K562 (cell line): ENCODE results near the gene EMC1. TPM values are rescaled to one million over a fixed set of nuclear protein-coding genes. Genes with fewer than 3 reads are reported as not detected.

ENCODE experiments used
- ATAC-seq: fragments of 200-7000 bp; cut with Tn5 transposase; 3 replicates; pipeline ENCODE4 v1.9.1; 2020; ENCODE audit warnings: moderate library complexity
- BruUV-seq: library from RNA; stranded (reverse); fragments of 400-500 nt; replicated peaks from 2 replicates; lab custom pipeline; 2021; lab: Mats Ljungman, UMichigan
- CTCF ChIA-PET: fragments of 300-600 bp; formaldehyde crosslinking; extraction: SDS; loops from one replicate; lab custom pipeline; 2021; ENCODE audit warnings: low intra/inter-chr PET ratio; lab: Yijun Ruan, JAX
- POLR2A ChIA-PET: fragments of 300-600, 350-650 bp; sonication (Branson Sonifier 250); formaldehyde crosslinking; extraction: SDS; loops from one replicate; lab custom pipeline; 2021; ENCODE audit warnings: antibody characterized with exemption, inconsistent platforms; lab: Yijun Ruan, JAX
- DNase-seq, 4 experiments: peaks; one replicate each; pipeline versions ENCODE4 v3.0.0 to v3.0.0-alpha.2; 2011 to 2018; ENCODE audit warnings: low spot score in 3 of 4, mixed read lengths in 3 of 4; ENCODE audit errors: extremely low read depth in 1 of 4
- FAIRE-seq: peaks from 2 replicates; lab custom pipeline; 2011; peaks lifted over from hg19 to GRCh38; lab: Jason Lieb, UNC
- H2AFZ ChIP-seq: 2 replicates; pipeline ENCODE4 v1.6.0; 2011; ENCODE audit warnings: low read depth, low read length, control low read depth, inconsistent platforms
- H3K27ac ChIP-seq: fragments of 200-600 bp; 3 replicates; pipeline ENCODE4 v1.8.0; 2011; ENCODE audit warnings: low read depth, mild to moderate bottlenecking, control low read depth, inconsistent platforms, low read length, moderate library complexity, mixed read lengths; ENCODE audit errors: extremely low read depth
- H3K27me3 ChIP-seq, 2 experiments: fragments of 300-600 bp in 1 of 2; 2 replicates in 1 of 2; 3 replicates in 1 of 2; pipeline versions ENCODE4 v1.6.0 to v1.8.0; 2011; ENCODE audit warnings: inconsistent platforms in 2 of 2, low read length in 2 of 2, mild to moderate bottlenecking in 1 of 2, mixed read lengths in 1 of 2, moderate library complexity in 1 of 2; ENCODE audit not compliant: control insufficient read depth in 2 of 2, insufficient read depth in 2 of 2
- H3K36me3 ChIP-seq: fragments of 300-600 bp; 3 replicates; pipeline ENCODE4 v1.8.0; 2011; ENCODE audit warnings: mild to moderate bottlenecking, low read length, inconsistent platforms; ENCODE audit not compliant: control insufficient read depth, insufficient read depth
- H3K4me1 ChIP-seq, 2 experiments: fragments of 200-600 bp in 1 of 2; replicated peaks in 1 of 2; 2 replicates in 1 of 2; 3 replicates in 1 of 2; pipeline versions ENCODE4 v1.5.1 to v1.8.0; 2011; ENCODE audit warnings: inconsistent platforms in 2 of 2, low read length in 2 of 2, mild to moderate bottlenecking in 1 of 2, mixed read lengths in 1 of 2, moderate library complexity in 1 of 2; ENCODE audit not compliant: control insufficient read depth in 2 of 2, insufficient read depth in 2 of 2
- H3K4me2 ChIP-seq: 2 replicates; pipeline ENCODE4 v1.6.1; 2011; ENCODE audit warnings: low read length, control low read depth, inconsistent platforms, mixed read lengths; ENCODE audit not compliant: insufficient read depth
- H3K4me3 ChIP-seq: fragments of 200-600 bp; sonication (generic), shearing (Covaris generic); 2 replicates; pipeline ENCODE4 v1.5.1; 2016; ENCODE audit warnings: control low read depth, inconsistent platforms
- H3K79me2 ChIP-seq: fragments of 200-600 bp; 3 replicates; pipeline ENCODE4 v1.8.0; 2011; ENCODE audit warnings: low read length, inconsistent platforms; ENCODE audit not compliant: control insufficient read depth, insufficient read depth
- H3K9ac ChIP-seq, 2 experiments: 2 replicates each; pipeline versions ENCODE4 v1.6.0 to v1.6.1; 2011; ENCODE audit warnings: low read depth in 2 of 2, low read length in 2 of 2, control low read depth in 1 of 2, inconsistent platforms in 1 of 2, mild to moderate bottlenecking in 1 of 2, mixed read lengths in 1 of 2; ENCODE audit not compliant: insufficient read depth in 1 of 2
- H3K9me1 ChIP-seq: one replicate; pipeline ENCODE4 v1.6.0; 2011; ENCODE audit warnings: inconsistent platforms, mild to moderate bottlenecking, low read length, moderate library complexity; ENCODE audit not compliant: control insufficient read depth, insufficient read depth
- H3K9me3 ChIP-seq: replicated peaks from 2 replicates; pipeline ENCODE4 v1.5.1; 2011; ENCODE audit warnings: low read depth, low read length, inconsistent platforms; ENCODE audit not compliant: control insufficient read depth, insufficient read depth
- H4K20me1 ChIP-seq: replicated peaks from 2 replicates; pipeline ENCODE4 v1.6.1; 2011; ENCODE audit warnings: low read length, inconsistent platforms, mixed read lengths; ENCODE audit not compliant: control insufficient read depth, insufficient read depth
- MEIS2 ChIP-seq: fragments of 450-650 bp; IDR thresholded peaks from 2 replicates; pipeline ENCODE4 v1.6.1; 2014; ENCODE audit warnings: mild to moderate bottlenecking; ENCODE audit not compliant: partially characterized antibody
- PKNOX1 ChIP-seq: fragments of 450-650 bp; IDR thresholded peaks from 2 replicates; pipeline ENCODE4 v1.6.1; 2016
- TFE3 ChIP-seq: fragments of 450-650 bp; formaldehyde crosslinking; IDR thresholded peaks from 2 replicates; pipeline ENCODE4 v1.4.0; 2020; ENCODE audit warnings: mild to moderate bottlenecking, mixed read lengths
- in situ Hi-C: fragments of 300-500 bp; cut with MboI; formaldehyde crosslinking; loops from 4 replicates; pipeline ENCODE4 v1.15.0; 2018; ENCODE audit warnings: inconsistent platforms, mixed read lengths
- intact Hi-C: fragments of 100-400 bp; cut with micrococcal nuclease; formaldehyde crosslinking; loops from 2 replicates; pipeline ENCODE4 v1.14.2; 2022
- polyA plus RNA-seq, 8 experiments: library from polyadenylated mRNA; depleted of rRNA in 4 of 8; stranded (reverse) in 5 of 8; unstranded in 3 of 8; fragments of >200 nt; fragmentation: Nextera tagmentation in 2 of 8; fragmentation: Illumina TruSeq in 1 of 8; extraction: Ambion mirVana in 2 of 8; extraction: Trizol in 1 of 8; gene quantifications; 2 replicates each; pipeline versions ENCODE4 v1.2.1 to v1.2.3, GENCODE V29; 2011 to 2014; ENCODE audit warnings: inconsistent platforms in 1 of 8, missing spikeins in 1 of 8
- total RNA-seq, 7 experiments: library from RNA; depleted of rRNA in 6 of 7; stranded (reverse); fragments of >200 nt in 6 of 7; fragmentation: Illumina TruSeq in 2 of 7; extraction: Trizol in 2 of 7; gene quantifications; 2 replicates each; pipeline versions ENCODE4 v1.2.1 to v1.2.3, GENCODE V29; 2011 to 2021; ENCODE audit warnings: low replicate concordance in 1 of 7

The EMC1 gene
- total and polyA plus RNA-seq, 9 of the 15 experiments (the other 6 are each of a cell fraction or from before 2014, with no cell fraction given): 17.8 to 88.2 (median 37.4) TPM

- no peak overlapping the region for H2AFZ ChIP-seq
- ChIA-PET POLR2A (interaction anchor here (0.8 to 6.4 kb wide), 5 partner anchors 10 to 56 kb away, joined by 3 to 45 read pairs (median 4); no protein-coding TSS in a partner anchor), CTCF (no interaction called here)
- peaks cover 14 to 21% of the 10 kb centered on the region in 2 experiments for H3K4me1 ChIP-seq
- H3K36me3 ChIP-seq: peaks cover 63% of the 10 kb centered on the region
- H3K9me3 ChIP-seq: no peaks in the 10 kb centered on the region
- peak overlapping the region in 1 of 2 experiments; percentile 98; a peak in 2 of 4 replicates for H3K9ac ChIP-seq
- H3K79me2 ChIP-seq: peaks cover 96% of the 10 kb centered on the region
- H3K27ac ChIP-seq: peak overlapping the region; percentile 97; the same call in 1 of the 3 replicates
- no peak overlapping the region; the same call in 1 of the 2 replicates for H3K4me3 ChIP-seq
- in situ Hi-C loops: no loop called here
- TF ChIP-seq TFE3 (CRISPR knock-in tag): no peak
- TF ChIP-seq MEIS2: peak; percentile 25
- peak; percentile 52 for TF ChIP-seq PKNOX1
- BruUV-seq: no TSS peak
- no peaks in the 10 kb centered on the region for H3K27me3 ChIP-seq
- peaks cover 7% of the 10 kb centered on the region; the same call in 1 of the 2 replicates for H4K20me1 ChIP-seq
- H3K9me1 ChIP-seq: no peaks in the 10 kb centered on the region
- intact Hi-C loops: no loop called here
- no peak for DNase-seq
- ATAC-seq: no peak
- no peak for FAIRE-seq
- H3K4me2 ChIP-seq: peak overlapping the region; percentile 40
These were observed 39.2 kb downstream of the EMC1 start for GRCh38 chr1:19212167-19212566.
